COLO829 (cell line): ENCODE data around the gene GPC5.
"Not testable (repeated sequence)": the region's sequence is repeated elsewhere in the genome, so short reads cannot be mapped to it uniquely, and the experiment has no call there.

Experiments used
- DNase-seq: peaks from one replicate; pipeline ENCODE4 v3.0.0; 2012; ENCODE audit warnings: low spot score

Gene GPC5

GRCh38 chr13:91774397-91774796 lies 376.0 kb downstream of the GPC5 start:
- DNase-seq = no peak

GRCh38 chr13:91776611-91777193 lies 378.3 kb downstream of the GPC5 start:
- DNase-seq = no peak

GRCh38 chr13:91778123-91778522 lies 379.7 kb downstream of the GPC5 start:
- DNase-seq = no peak

GRCh38 chr13:91781982-91782691 lies 383.7 kb downstream of the GPC5 start:
- not testable (repeated sequence) for DNase-seq

GRCh38 chr13:91785431-91786119 lies 387.2 kb downstream of the GPC5 start:
- no peak for DNase-seq

GRCh38 chr13:91792054-91792453 lies 393.6 kb downstream of the GPC5 start:
- DNase-seq = no peak

- DNase-seq = no peak
Measured at GRCh38 chr13:91797567-91797966, 399.1 kb downstream of the GPC5 start.

GRCh38 chr13:91798338-91798737 lies 399.9 kb downstream of the GPC5 start:
- not testable (repeated sequence) for DNase-seq

GRCh38 chr13:91801772-91802171 lies 403.4 kb downstream of the GPC5 start:
- not testable (repeated sequence) for DNase-seq

GRCh38 chr13:91802957-91803356 lies 404.5 kb downstream of the GPC5 start:
- no peak for DNase-seq

- no peak for DNase-seq
Measured at GRCh38 chr13:91804724-91805123, 406.3 kb downstream of the GPC5 start.

- DNase-seq = no peak
Measured at GRCh38 chr13:91805605-91806004, 407.2 kb downstream of the GPC5 start.

GRCh38 chr13:91809161-91809560 lies 410.7 kb downstream of the GPC5 start:
- DNase-seq = no peak

- no peak for DNase-seq
Measured at GRCh38 chr13:91813253-91813652, 414.8 kb downstream of the GPC5 start.

GRCh38 chr13:91816263-91816807 lies 417.9 kb downstream of the GPC5 start:
- no peak for DNase-seq

- DNase-seq = peak; percentile 2
Measured at GRCh38 chr13:91817250-91817649, 418.8 kb downstream of the GPC5 start.

GRCh38 chr13:91824416-91824815 lies 426.0 kb downstream of the GPC5 start:
- no peak for DNase-seq

- no peak for DNase-seq
Measured at GRCh38 chr13:91825516-91825915, 427.1 kb downstream of the GPC5 start.

- DNase-seq = no peak
Measured at GRCh38 chr13:91836553-91836952, 438.1 kb downstream of the GPC5 start.

GRCh38 chr13:91845612-91846011 lies 447.2 kb downstream of the GPC5 start:
- DNase-seq = no peak

- no peak for DNase-seq
Measured at GRCh38 chr13:91863699-91864098, 465.3 kb downstream of the GPC5 start.

- DNase-seq = no peak
Measured at GRCh38 chr13:91868351-91868750, 469.9 kb downstream of the GPC5 start.

GRCh38 chr13:91878491-91878890 lies 480.1 kb downstream of the GPC5 start:
- DNase-seq = no peak
